HS-27A (cell line): ENCODE results near the gene PSMB10.

Experiments used
- DNase-seq: peaks from one replicate; pipeline ENCODE4 v3.0.0-alpha.2; 2012; ENCODE audit warnings: low read depth, missing footprints

PSMB10 gene

GRCh38 chr16:67892375-67892774 lies 44.3 kb downstream of the PSMB10 start:
- DNase-seq, result no peak

DNA sequence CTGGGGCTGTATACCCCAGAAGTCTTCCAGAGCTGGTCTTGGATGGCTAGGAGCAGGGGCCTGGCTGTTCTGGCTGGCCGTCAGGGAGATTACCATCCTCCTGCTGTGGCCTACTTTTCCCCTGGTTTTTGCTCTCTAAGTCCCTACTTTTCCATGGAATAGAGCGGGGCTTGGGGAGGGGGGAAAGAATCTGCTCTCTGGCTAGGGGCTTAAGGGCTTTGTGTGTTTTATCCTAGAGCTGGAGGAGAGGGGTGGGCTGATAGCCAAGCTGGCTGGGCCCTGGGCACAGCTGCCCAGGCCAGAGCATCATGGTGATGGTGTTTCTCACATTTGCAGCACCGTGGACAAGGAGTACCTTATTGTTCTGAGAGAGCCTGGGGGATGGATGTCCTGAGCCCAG lies 48.3 kb downstream of the PSMB10 start:
- DNase-seq, result no peak

- no peak for DNase-seq
Measured at GRCh38 chr16:67886387-67886786, 50.3 kb downstream of the PSMB10 start.

DNA sequence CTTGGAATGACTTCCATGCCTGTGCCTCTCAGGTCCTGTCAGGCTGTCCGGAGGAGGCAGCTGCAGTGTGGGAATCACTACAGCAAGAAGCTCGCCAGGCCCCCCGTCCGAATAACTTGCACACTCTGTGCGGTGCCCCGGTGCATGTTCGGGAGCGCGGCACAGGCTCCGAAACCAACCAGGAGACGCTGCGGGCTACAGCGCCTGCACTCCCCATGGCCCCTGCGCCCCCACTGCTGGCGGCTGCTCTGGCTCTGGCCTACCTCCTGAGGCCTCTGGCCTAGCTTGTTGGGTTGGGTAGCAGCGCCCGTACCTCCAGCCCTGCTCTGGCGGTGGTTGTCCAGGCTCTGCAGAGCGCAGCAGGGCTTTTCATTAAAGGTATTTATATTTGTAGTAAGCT lies 50.7 kb downstream of the PSMB10 start:
- no peak for DNase-seq

- DNase-seq, result no peak
Measured at GRCh38 chr16:67885545-67885944, 51.1 kb downstream of the PSMB10 start.

DNA sequence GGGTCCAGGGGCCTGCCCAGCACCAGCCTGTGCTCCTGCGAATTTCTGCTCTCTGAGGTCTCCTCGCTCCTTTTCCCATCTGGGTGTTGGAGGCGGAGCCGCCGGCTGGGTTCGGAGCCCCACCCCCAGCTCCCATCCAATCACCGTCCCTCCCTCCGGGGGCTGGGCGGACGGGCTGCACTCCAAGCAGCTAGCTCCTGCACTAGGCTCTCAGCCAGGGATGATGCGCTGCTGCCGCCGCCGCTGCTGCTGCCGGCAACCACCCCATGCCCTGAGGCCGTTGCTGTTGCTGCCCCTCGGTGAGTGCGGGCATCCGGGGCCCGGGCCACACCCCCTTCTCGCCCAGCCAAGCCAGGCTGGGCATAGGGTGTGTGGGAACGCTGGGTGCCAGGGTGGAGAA lies 52.0 kb downstream of the PSMB10 start, which contains the start of gene NRN1L:
NRN1L (plus strand) TSS at position 202 of the 400 bp plus-strand sequence; CDS start at position 221, 19 bp downstream.
- DNase-seq, result no peak
